Skin epidermis (tissue), 12 donors: ENCODE results near the gene EMSY.

Experiments used
- H3K27ac ChIP-seq, 21 experiments: fragments of 200-600 bp; sonication (generic) in 11 of 21; one replicate each; pipeline ENCODE4 v1.5.0; 2020; ENCODE audit warnings: mild to moderate bottlenecking in 3 of 21, inconsistent platforms in 2 of 21, moderate library complexity in 2 of 21
- H3K4me3 ChIP-seq, 7 experiments: fragments of 200-600 bp; sonication (generic) in 2 of 7; one replicate each; pipeline ENCODE4 v1.5.0; 2020; ENCODE audit warnings: inconsistent platforms in 2 of 7, mild to moderate bottlenecking in 2 of 7, moderate library complexity in 1 of 7

The EMSY gene

GRCh38 chr11:76512851-76513653 is 68.2 kb downstream of the EMSY start:
- H3K27ac ChIP-seq = no peak overlapping the region
- no peak overlapping the region for H3K4me3 ChIP-seq

DNA sequence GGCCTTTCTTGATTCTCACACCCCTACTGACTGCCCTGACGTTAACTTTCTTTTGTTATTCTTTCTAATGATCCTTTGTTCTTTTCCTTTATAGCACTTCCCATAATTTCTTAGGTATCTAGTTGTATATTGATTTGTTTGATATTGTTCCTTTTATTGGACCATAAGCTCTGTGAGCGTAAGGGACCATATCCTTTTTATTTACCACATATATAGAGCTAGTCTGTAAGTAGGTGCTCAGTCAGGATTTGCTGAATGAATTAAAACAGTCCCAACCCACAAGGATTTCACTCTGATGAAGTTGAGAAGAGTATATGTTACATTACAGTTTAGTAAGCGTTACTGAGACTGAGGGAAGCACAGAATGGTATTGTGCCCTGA is 68.8 kb downstream of the EMSY start:
- H3K27ac ChIP-seq = no peak overlapping the region
- no peak overlapping the region for H3K4me3 ChIP-seq

DNA sequence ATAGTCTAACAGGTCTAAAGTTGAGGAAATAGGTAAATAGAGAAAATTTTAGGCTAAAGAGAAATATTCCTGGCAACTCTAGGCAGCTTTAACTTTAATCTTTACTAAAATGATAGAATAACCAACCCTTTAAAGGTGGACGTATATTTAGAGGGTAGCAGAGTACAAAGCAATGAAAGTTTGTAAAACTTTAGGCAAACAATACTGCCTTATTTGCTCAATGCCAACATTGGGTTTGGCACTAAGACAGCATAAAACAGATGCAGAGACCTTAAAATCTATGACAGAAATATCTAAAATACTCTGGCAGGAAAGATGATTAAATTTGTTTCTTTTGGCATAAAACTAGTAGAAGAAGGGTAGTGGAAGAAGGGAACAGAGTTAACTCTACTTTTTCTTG is 70.7 kb downstream of the EMSY start:
- H3K27ac ChIP-seq = no peak overlapping the region
- no peak overlapping the region for H3K4me3 ChIP-seq

- Histone ChIP-seq H3K27ac (no peak overlapping the region), H3K4me3 (no peak overlapping the region)
These were observed 78.3 kb downstream of the EMSY start for GRCh38 chr11:76523147-76523546.

- no peak overlapping the region for H3K4me3 ChIP-seq
- no peak overlapping the region for H3K27ac ChIP-seq
These were observed 79.1 kb downstream of the EMSY start for GRCh38 chr11:76523786-76524436.

DNA sequence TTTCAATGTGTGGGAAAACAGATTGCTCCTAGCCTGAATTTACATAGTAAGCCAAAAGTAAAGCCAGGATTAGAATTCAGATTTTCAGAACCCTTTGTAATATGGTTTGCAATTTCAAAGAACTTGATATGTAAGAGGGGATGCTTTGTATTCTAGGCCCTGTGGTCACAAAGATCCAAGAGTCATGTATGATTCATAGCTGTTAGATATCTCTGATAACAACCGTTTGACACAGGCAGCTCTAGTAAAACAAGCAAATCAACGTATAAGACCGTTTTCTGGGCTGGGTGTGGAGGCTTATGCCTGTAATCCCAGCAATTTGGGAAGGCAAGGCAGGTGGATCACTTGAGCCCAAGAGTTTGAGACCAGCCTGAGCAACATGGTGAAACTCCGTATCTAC is 79.6 kb downstream of the EMSY start:
- no peak overlapping the region for H3K27ac ChIP-seq
- no peak overlapping the region for H3K4me3 ChIP-seq

- Histone ChIP-seq H3K27ac (no peak overlapping the region), H3K4me3 (no peak overlapping the region)
These were observed 80.1 kb downstream of the EMSY start for GRCh38 chr11:76524919-76525318.

DNA sequence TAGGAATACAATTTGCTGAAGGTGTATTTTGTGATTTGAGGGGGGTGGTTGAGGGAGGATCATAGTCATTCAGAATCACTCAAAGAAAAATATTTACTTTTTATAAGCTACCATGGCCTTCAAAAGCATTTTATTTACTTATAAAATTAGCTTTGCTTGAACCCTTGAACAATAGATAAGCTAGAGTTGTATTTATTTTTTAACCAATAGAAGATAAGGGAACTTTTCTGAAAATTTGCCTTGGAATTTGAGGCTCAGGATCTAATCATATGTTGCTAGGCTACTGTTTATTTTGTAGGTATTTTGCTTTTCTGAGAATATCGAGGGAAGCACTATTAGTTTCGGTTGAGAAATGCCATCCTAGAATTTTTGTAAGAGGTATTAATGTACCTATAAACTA is 82.1 kb downstream of the EMSY start:
- H3K27ac ChIP-seq = no peak overlapping the region
- H3K4me3 ChIP-seq = no peak overlapping the region

GRCh38 chr11:76542436-76542835 is 97.6 kb downstream of the EMSY start:
- no peak overlapping the region for H3K4me3 ChIP-seq
- no peak overlapping the region for H3K27ac ChIP-seq

GRCh38 chr11:76543006-76543703 is 98.3 kb downstream of the EMSY start:
- no peak overlapping the region for H3K27ac ChIP-seq

DNA sequence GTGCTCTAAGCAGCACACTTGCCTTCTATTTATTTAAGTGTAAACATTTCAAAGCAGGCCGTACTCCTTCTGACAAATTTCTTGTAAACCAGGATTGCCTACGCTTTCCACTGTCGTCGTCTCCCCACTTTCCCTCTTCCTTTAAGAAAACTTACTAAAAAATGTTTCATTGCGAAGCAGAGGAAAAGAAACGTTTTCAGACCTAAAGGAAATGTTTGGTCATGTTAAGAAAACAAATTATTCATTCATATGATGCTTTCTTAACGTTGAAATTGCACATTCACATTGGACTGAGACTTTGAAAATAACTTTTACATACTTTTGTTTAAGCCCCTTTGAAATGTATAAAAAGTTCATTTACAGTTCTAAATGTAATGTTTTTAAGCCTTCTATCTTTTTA is 106.0 kb downstream of the EMSY start:
- H3K4me3 ChIP-seq = no peak overlapping the region
- no peak overlapping the region for H3K27ac ChIP-seq

More at GRCh38 chr11:76543006-76543703, 98.3 kb downstream of the EMSY start:
- H3K4me3 ChIP-seq = no peak overlapping the region

- no peak overlapping the region for H3K27ac ChIP-seq
- H3K4me3 ChIP-seq = no peak overlapping the region
These were observed 106.6 kb downstream of the EMSY start for GRCh38 chr11:76551400-76551799.

DNA sequence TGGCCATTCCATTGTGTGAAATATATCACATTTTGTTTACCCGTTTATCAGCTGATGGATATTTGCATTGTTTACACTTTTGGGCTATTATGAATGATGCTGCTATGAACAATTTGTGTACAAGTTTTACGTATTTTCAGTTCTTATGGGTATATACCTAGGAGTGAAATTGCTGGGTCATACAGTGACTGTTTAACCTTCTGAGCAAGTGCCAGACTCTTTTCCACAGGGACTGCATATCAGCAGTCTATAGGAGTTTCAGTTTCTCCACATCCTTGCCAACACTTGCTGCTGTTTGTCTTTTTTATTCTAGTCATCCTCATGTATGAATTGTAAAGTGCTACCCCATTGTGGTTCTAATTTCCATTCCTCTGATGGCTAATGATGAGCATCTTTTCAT is 108.2 kb downstream of the EMSY start:
- H3K27ac ChIP-seq = no peak overlapping the region
- H3K4me3 ChIP-seq = no peak overlapping the region

- no peak overlapping the region for H3K4me3 ChIP-seq
- H3K27ac ChIP-seq = no peak overlapping the region
These were observed 109.0 kb downstream of the EMSY start for GRCh38 chr11:76553554-76554476.

- Histone ChIP-seq H3K27ac (no peak overlapping the region), H3K4me3 (no peak overlapping the region)
These were observed 109.9 kb downstream of the EMSY start for GRCh38 chr11:76554767-76555166.

DNA sequence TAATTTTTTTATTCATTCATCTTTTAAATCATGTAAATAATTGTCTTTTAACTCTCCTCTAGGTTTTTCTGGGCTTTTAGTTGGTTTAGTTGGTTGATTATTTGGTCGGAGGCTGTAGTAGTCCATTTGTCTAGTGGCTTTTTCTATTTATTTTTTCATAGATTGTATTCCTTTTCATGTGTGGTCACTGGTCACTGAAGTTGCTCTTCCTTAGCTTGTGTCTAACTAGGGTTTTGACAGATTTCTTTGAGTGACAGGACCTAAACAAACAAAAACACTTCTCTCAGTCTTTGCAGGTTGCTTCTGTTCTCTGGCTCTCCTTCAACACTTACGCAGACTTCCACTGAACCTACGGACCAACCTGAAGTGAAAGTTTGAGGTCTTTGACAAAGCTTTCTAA is 112.6 kb downstream of the EMSY start:
- Histone ChIP-seq H3K27ac (no peak overlapping the region), H3K4me3 (no peak overlapping the region)

GRCh38 chr11:76558473-76558872 is 113.7 kb downstream of the EMSY start:
- Histone ChIP-seq H3K4me3 (no peak overlapping the region), H3K27ac (no peak overlapping the region)

GRCh38 chr11:76558891-76559290 is 114.1 kb downstream of the EMSY start:
- Histone ChIP-seq H3K4me3 (no peak overlapping the region), H3K27ac (peak overlapping the region in 4 of 21 experiments; percentile 11 to 76 (median 40))

- H3K27ac ChIP-seq = peak overlapping the region in 4 of 21 experiments; percentile 11 to 76 (median 40)
- no peak overlapping the region for H3K4me3 ChIP-seq
These were observed 114.5 kb downstream of the EMSY start for GRCh38 chr11:76559346-76559745.

- Histone ChIP-seq H3K27ac (peak overlapping the region in 5 of 21 experiments; percentile 11 to 76 (median 28)), H3K4me3 (no peak overlapping the region)
These were observed 115.4 kb downstream of the EMSY start for GRCh38 chr11:76560219-76560618.
